Kidney capillary endothelial cell (primary cell): ENCODE data around the gene CACNG8.
A peak's percentile ranks its signal among the peaks of the same experiment; 100 is the strongest.

ENCODE experiments used
- DNase-seq: peaks from one replicate; pipeline ENCODE4 v3.0.0-alpha.2; 2018; ENCODE audit warnings: low spot score

CACNG8 gene

DNA sequence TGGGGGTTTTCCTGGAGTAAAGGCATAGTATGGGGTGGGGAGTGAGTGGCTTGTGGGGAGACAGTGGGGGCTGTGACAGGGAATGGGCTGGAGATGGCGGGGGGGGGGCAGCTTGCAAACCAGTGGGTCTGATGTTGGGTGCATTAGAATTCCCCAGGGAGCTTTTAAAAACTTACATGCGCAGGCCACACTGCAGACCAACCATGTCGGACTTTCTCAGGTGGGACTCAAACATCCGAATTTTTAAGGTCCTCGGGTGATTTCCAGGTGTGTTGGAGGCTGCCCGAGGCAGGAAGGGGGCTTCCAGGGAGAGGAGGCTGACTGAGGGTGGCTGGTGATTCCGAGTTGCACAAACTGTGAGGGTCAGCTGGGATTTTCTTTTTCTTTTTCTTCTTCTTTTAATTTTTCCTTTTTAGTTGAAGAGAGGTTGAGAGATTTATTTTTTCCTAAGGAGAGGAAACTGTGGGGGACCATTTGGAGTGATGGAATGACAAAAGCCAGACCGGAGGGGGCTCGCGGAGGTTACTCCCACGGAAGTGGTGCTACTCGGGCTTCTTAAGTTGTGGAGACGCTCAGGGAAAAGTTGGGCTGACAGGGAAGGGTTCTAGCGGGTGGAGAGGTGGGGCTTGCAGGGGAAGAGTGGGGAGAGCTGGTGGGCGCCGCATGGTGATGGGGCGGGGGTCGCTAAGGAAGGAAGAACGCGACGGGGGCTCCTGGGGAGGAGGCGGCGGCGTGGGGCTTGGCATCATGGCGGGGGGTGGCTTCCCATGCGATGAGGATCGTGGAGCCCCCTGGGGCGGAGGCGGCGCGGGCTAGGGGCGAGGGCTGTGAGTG, 997 bp upstream of the CACNG8 start:
- peak; percentile 29 for DNase-seq

DNA sequence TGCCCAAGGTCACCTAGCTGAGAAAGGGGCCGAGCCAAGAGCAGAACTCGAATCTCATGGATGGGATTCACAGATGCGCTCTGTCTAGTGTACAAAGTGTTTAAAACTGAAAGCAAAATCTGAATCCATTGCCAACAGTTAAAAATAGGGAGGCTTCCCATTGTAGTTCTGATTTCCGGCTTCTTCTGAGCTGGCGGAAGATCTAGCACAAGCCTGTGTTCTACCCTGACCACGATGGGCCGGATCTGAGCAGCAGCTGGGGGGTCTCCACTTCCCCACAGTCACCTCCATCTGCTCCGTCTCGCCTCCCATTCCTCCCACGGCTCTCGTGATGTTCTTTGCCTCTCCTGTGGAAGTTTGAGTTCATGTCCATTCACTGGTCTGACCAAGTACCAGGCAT, 2.4 kb downstream of the CACNG8 start:
- DNase-seq, result no peak

DNA sequence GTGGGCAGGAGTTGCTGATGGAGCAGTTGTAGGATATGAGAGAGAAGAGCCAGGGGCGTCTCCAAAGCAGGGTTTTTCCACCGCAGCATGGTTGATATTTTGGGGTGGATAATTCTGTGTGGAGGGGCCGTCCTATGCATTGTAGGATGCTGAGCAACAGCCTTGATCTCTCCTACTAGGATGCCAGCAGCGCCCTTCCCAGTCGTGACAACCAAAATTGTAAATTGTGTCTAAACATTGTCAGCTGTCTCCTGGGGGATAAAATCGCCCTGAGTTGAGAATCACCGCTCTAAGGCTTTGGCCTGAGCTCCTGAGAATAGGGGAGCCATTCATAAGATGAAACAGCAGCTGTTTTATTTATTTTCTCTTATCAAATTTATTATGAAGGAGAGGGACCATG, 4.2 kb downstream of the CACNG8 start:
- no peak for DNase-seq

DNA sequence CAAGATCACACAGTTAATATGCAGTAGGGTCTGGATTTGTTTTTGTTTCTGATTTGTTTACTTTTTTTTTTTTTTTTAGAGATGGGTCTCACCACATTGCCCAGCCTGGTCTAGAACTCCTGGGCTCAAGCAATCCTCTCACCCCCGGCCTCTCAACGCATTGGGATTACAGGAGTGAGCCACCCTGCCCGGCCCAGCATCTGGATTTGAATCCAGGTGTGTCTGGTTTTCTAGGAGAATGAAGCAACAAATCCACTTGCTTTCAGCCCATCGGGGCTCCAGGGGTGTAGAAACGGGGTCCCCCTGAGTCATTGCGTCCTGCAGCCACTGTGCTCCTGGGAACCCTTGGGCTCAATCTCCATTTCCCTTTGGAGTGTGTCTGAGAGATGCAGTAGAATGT, 6.6 kb downstream of the CACNG8 start:
- no peak for DNase-seq

DNA sequence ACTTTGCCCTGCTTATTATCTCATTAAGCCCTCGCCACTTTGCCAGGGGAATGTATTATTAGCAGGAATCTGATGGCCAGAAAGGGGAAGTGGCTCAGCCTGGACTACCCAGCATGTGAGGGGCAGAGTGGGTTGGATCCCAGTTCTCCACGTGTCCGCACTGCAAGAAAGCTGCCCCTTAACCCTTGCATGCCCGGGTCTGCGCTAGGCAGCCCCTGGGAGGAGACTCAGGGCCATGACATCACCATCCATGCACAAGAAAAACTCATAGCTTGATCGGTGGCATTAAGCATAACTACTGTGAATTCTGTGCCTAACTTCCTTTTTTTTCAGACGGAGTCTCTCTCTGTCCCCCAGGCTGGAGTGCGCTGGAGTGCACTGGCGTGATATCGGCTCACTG, 8.9 kb downstream of the CACNG8 start:
- no peak for DNase-seq

DNA sequence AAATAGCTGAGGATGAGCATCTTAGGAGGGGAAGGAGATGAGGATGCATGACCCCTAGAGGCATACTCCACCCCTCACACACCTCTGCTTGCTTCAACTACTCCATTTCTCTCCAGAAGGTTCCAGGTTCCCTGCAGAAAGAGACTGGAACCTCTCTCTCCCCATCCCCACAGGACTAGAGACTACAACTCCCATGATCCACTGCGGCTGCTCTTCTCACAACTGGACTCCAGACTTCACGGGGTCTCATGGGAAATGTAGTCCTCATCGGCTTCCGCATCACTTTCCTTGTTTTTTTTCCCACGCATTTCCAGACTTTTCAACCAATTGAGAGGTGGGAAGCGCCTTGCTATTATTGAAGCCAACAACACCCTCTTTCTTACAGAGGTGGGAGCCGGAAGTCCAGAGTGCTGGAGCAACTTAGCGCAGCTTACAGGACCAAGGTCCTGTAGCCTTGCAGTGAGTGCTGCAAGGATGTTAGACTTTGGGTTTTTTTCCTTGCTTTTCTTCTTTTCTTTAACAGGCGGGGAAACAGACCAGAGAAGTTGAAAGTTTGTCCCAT, 14.8 kb downstream of the CACNG8 start:
- DNase-seq, result peak; percentile 85

DNA sequence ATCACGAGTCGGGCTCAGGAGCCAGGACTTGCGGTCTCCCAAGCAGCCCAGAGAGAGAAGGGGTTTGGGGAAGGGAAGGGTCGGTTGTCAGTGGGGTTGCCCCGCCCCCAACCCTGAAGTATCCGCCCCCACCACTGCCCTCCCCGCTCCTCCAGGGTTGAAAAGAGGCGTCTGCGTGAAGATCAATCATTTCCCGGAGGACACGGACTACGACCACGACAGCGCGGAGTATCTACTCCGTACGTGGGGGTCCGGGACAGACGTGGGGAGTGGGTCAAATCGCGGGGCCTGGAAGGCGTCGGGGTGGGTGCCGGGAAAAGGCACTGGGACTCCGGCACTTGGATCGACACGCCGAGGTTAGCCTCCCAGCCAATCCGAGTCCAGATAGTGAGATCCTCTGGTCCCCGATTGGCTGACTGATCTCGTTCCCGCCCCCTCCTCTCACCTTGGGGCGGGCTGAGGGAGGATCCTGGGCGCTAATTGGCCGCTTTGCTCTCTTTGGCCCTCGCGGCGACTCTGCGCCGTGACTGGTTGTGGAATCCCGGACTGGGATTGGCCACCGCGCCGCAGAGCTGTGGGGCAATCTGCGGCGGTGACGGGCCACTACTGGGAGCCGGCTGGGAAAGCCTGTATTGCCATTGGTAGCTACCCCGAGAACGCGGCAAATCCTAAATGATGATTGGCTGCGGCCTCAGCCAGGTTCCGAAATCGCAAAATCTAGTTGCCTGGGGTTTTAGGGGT, 15.4 kb downstream of the CACNG8 start:
- peak; percentile 94 for DNase-seq

DNA sequence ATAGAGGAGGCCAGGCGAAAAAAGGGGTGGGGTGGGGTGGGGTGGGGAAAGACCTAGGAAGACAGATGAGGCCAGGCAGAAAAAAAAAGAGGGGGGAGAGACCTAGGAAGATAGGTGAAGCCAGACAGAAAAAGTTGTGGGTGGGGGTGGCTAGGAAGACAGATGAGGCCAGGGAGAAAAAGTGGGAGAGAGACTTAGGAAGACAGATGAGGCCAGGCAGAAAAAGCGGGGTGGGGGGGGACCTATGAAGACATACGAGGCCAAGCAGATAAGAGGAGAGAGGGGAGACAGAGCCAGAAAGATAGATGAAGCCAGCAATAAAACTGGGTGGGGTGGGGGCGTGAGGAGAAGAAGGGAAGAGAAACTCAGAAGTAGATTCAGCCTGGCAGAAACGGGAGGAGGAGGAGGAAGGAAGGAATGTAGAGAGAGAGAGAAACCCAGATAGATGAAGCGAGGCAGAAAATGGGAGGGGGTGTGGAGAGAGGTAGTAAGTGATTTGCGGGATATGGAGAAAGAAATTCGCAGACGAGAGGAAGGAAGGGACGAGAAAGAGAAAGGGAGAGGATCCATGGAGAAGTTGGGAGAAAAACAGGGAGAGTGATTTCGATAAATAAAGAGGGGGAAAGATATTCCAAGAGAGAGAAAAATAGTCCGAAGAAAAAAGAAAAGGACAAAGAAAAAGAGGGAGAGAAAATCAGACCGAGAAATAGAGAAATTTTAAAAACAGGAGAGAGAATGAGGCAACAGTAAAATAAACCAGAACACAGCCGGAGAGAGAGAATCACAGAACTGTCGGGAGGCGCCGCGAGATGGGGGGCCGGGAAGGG, 16.5 kb downstream of the CACNG8 start:
- no peak for DNase-seq

DNA sequence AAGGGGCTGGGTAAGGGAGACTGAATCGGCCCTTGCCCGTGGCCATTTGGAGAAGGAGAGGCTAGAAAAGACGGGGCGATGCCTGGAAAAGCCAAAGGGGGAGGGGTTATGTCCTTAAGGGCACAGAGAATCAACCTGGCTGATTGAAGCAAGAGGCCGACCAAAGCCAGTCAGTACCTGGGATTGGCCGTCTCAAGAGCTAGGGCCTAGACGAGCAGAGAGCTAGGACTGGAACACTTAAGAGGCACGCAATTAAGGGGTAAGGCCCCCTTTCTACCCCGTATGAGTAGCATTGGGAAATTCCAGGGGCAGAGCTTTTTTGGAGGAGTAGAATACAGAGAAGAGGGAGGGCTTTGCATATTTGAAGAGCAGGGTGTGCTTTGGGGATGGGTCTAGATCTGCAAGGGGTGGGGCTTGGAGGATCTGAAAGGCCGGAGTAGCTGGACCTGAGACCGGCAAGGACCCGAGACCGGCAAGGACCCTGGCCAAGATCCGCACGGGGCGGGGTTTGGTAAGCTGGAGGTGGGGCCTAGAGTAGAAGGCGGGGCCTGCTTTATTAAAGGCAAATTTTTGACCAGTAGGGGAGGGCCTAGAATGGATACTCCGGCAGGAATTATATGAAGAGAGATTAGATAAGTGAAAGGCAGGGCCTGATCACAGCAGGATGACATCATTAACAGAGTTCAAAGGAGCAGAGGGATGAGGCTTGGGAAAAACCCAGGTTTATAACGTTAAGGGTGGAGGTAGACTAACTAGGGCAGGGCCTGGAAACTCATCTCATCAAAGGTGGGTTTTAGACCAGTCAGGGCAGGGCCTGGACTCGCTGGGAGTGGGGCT, 18.0 kb downstream of the CACNG8 start:
- peak; percentile 57 for DNase-seq

DNA sequence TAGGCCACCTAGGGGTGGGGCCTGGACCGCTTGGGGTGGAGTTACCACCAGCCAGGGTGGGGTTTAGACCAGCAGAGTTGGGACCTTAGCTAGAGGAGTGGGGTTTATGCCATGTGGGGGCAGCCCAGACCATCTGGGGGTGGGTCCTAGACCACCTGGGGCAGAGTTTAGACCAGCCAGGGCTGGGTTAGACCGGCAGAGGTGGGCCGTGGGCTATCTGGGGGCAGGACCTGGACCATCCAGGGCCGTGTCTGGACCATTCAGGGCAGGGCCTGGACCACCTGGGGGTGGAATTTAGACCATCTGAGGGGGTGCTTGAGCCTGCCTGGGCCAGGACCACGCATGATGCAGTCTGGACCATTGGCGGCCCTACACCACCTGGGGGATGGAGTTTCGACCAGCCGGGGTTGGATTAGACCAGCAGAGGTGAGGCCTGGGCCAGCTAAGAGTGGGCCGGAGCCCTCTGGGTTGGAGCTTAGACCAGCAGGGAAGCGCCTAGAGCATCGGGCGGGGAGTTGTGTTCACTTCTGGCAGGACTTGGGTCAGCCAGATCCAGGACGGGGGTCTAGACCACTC, 18.7 kb downstream of the CACNG8 start:
- DNase-seq, result no peak

DNA sequence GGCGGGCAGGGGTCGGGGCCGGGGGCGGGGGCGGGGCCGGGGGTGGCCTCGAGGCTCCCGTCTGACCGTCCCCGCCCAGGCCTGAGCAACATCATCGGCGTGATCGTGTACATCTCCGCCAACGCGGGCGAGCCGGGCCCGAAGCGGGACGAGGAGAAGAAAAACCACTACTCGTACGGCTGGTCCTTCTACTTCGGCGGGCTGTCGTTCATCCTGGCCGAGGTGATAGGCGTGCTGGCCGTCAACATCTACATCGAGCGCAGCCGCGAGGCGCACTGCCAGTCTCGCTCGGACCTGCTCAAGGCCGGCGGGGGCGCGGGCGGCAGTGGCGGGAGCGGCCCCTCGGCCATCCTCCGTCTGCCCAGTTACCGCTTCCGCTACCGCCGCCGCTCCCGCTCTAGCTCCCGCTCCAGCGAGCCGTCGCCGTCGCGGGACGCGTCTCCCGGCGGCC, 19.3 kb downstream of the CACNG8 start:
- DNase-seq, result peak; percentile 34

DNA sequence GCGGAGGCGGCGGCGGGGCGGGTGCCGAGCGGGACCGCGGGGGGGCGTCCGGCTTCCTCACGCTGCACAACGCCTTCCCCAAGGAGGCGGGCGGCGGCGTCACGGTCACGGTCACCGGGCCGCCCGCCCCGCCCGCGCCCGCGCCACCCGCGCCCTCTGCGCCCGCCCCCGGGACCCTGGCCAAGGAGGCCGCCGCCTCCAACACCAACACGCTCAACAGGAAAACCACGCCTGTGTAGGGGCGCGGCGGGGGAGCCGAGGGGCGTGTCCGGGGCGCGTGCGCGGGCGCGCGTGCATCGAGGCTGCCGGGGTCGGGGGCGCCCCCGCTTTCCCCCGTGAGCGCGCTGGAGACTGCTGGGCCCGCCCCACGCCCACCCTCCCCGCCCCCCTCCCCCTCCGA, 19.9 kb downstream of the CACNG8 start:
- peak; percentile 31 for DNase-seq

DNA sequence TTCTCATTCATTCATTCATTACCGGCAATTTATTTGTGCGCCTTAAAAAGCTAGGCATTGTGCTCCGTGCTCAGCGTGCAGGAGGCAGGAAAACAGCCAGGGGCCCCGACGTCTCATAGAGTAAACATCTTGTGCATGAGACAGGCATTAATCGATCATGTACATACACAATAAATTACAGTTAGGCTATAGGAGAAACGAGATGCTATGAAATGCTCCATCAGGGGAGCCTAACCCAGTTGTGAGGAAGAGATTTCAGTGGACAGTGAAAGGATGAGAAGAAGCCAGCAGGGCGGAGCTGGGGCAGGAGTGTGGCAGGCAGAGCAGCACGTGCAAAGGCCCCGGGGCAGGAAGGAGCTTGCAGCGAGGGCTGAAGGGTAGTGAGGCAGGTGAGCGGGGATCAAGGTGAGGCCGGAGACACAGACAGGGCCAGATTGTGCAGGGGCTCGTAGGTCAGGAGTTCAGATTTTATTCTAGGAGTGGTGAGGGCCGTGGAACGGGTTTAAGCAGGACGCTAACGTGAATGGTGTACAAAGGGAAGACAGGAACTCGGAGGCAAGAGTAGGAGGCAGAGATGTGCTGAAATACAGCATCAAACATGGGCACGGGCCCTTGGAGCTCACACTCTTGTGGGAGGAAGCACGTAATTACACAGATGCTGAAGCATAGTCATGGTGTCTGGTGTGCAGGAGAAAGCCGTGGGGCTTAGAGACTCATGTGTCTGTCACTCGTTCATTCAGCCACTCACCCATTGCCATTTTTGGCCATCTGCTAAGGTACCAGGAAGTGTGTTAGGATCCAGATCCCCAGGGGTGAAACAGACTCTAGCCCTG, 20.9 kb downstream of the CACNG8 start:
- DNase-seq, result no peak

DNA sequence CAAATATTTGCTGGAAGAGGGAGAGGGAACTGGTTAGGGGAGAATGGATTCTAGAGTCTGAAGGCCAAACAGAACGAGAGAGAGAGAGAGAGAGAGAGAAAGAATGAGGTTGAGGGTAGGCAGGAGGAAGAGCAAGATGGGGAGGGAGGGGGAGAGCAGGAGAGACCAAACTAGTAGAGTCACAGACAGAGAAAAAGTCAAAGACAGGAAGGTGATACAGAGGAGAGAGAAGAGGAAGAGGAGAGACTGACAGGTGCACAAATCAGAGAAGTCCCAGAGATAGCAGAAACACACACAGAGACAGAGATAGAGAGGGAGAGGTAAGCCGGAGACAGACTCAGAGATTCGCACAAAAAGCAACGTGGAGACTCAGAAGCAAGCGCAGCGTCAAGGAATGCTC, 23.1 kb downstream of the CACNG8 start:
- no peak for DNase-seq

DNA sequence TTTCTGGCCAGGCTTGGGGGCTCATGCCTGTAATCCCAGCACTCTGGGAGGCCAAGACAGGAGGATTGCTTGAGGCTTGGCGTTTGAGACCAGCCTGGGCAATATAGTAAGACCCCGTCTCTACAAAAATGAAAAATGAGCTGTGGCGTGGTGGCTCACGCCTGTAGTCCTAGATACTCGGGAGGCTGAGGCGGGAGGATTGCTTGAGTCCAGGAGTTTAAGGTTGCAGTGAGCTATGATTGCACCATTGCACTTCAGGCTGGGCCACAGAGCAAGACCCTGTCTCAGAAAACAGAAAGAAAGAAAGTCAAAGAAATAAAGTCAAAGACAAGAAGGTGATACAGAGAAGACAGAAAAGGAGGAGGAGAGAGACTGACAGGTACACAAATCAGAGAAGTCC, 26.2 kb downstream of the CACNG8 start:
- DNase-seq, result no peak

DNA sequence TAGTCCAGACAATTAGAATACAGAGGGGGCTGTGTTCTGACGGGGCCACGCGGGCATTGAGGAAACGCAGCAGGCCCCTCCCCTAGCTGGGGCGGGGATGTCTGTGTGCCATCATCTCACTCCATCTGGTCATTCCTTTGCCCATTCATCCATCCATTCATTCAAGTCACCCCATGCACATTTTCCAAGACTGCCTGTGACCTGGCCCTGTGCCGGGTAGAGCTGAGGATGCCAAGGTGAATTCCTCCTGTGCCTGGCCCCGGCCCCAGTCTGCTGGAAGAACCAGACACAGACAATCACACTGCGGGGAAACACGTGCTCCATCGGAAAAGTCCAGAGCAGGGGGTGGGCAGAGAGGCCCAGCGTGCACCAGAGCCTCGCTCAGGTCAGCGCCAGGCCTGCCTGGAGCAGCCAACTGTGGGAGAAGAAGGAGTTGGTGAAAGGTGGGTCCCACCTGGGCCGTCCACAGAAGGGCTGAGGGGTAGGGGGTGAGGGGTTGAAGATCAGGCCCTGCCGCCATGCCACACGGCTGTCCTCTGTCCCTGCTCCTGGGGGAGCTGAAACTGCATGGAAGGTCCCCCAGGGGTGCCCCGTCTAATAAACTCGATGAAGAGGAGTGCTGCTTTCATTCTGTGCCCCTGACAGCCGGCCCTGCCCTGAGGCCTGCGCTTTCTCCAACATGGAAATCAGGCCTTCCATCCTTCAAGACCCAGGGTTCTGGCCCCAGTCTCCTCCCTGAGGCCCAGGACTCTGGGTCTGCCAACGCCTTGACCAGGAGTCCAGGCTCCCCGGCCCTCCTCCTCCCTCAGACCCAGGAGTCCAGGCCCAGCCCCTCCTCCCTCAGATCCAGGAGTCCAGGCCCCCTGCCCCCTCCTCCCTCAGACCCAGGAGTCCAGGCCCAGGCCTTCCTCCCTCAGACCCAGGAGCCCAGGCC, 27.1 kb downstream of the CACNG8 start:
- DNase-seq, result no peak

DNA sequence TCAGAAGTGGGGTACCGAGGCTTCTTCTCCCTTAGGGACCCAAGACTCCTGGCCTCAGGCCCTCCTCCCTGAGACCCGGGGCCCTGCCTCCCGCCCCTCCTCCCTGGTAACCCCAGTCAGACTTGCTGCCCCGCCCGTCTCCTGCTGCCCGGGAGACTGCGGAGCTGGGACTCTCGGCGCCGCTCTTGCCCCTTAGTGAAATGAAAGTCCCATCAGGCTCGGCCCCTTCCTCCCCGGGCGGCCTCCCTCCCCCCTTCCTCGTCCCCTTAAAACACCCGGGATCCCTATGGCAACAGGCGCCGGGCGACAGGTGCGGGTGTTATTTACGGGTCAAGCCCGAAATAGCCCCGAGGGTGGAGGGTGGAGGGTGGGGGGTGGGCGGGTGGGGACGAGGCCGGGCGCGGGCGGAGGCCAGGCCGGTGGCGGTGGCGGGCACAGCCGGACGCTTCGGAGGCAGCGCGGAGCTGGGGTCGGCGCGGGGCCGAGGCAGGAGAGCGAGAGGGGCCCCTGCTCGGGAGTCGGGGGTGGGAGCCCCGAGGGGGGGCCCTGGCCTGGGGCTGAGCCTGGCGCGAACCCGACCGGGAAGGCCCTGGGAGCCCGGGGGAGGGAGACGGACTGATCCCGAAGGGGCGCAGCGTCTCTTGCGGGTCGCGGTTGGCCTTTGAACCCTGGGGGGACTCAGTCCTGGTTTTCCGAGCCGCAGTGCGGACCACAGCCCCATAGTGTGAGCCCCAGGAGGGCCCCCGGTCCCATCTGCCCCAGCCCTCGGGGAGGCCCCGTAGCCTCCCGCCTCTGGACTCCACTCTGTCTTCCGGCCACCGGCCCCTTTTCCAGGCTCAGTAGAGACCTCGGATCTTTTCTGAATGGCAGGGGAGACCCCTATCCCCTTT, 28.7 kb downstream of the CACNG8 start, which contains the start of gene CACNG6:
TSS of gene CACNG6 (plus strand) at position 414 of the 890 bp plus-strand sequence. CDS start 1,241 bp downstream, outside the sequence.
- peak; percentile 46 for DNase-seq

DNA sequence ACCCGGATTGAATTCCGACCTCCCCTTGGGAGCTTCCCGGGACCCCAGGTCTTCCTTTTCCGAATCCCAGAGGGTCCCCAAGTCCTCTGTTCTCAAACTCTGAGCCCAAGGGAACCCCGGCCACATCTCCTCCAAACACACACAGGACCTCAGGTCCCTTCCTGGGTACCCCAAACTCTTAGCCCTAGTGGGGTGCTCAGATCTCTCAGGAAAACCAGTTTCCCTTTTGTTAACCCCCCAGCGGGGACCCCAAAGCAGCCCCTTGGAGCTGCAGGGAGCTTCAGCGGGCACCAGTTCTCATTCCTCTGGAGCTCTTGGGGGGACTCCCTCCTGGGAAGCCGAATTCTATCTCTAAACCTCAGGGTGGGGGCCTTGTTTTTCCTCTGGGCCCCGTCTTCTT, 29.5 kb downstream of the CACNG8 start:
- DNase-seq, result no peak
